Activated CD4-positive, alpha-beta T cell treated with anti-CD3 and anti-CD28 coated beads for 48 hours (primary cell): ENCODE results near the gene MRPL48.

ENCODE experiments used
- DNase-seq: peaks from one replicate; pipeline ENCODE4 v3.0.0-alpha.2; 2020

MRPL48 gene

DNA sequence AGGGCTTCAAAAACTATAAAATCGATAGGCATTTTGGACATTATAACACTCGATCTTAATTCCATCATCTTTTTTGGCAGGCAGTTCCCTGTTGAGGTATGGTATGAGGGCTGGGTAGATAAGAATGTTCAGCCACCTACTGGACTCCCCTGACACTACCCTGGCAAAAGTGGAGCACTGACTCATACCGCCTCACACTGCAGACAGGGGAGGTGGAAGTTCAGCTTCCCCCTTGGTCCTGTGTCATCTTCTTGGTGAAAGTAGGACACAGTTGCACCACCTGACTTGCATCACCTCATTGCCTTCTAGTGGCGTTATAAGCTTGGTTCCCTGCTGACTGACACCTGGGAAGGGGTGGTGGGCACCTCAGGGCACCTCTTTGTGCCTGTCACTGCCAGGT lies 119.5 kb downstream of the MRPL48 start:
- peak; percentile 30 for DNase-seq

- no peak for DNase-seq
These were observed 124.4 kb downstream of the MRPL48 start for GRCh38 chr11:73912026-73912425.

GRCh38 chr11:73913472-73913871 lies 125.8 kb downstream of the MRPL48 start:
- DNase-seq: no peak

DNA sequence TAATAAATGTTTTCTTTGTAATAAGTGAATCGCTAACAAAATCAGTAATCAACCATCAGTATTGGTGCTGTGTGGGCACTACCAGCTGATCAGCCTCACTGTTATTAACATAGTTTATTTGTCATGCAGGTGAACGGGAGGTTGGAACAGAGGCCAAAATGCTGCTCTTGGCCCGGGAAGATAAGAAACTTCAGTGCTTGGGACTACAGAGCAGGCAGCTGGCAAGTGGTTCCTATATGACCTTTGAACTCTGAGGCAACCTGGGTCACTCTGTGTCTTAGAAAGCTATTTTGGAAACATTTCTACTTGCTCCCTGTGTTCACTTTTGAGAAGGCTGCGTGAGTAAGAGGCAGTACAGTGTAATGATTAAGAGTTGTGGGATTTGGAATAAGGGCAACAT lies 126.6 kb downstream of the MRPL48 start:
- DNase-seq: no peak
